ENCODE measurements around the gene AHI1. TPM values are rescaled to one million over a fixed set of nuclear protein-coding genes. Genes with fewer than 3 reads are reported as not detected.

AHI1 gene
- total RNA-seq, 4 donors from 2014 or later: 30.8 to 57.6 (median 38.0) TPM

GRCh38 chr6:135323979-135324378, 173.6 kb downstream of the AHI1 start:
- peaks cover 0 to 12% (median 0%) of the 10 kb centered on the region in 3 donors for H3K36me3 ChIP-seq
- H3K27me3 ChIP-seq: no peaks in the 10 kb centered on the region
- no peak for DNase-seq (ENCODE audit: low spot score in 2 of 2)
- no peak overlapping the region for H3K4me3 ChIP-seq
- no peaks in the 10 kb centered on the region for H3K4me1 ChIP-seq
- H3K9me3 ChIP-seq: peaks cover 0 to under 1% (median 0%) of the 10 kb centered on the region in 4 donors
- no peak for TF ChIP-seq CTCF (IDR thresholded peaks at IDR 0.05)
- H3K27ac ChIP-seq: no peak overlapping the region
- 64 to 69% methylated on average over 2 of the region's 2 CpGs for WGBS, 2 donors

- no peak for TF ChIP-seq CTCF (IDR thresholded peaks at IDR 0.05)
- TF ChIP-seq POLR2A (IDR thresholded peaks at IDR 0.05): no peak
- H3K4me3 ChIP-seq: no peak overlapping the region
- H3K36me3 ChIP-seq: peaks cover 0 to 15% (median 0%) of the 10 kb centered on the region in 3 donors
- no peaks in the 10 kb centered on the region for H3K4me1 ChIP-seq
- DNase-seq (ENCODE audit: low spot score in 2 of 2): no peak
- H3K27ac ChIP-seq: no peak overlapping the region
- H3K27me3 ChIP-seq: no peaks in the 10 kb centered on the region
- WGBS, 2 donors: 82 to 85% methylated on average over 6 of the region's 6 CpGs
- no peaks in the 10 kb centered on the region for H3K9me3 ChIP-seq
Measured at GRCh38 chr6:135323202-135323668, 174.3 kb downstream of the AHI1 start.

- DNase-seq (ENCODE audit: low spot score in 2 of 2): no peak
- Histone ChIP-seq H3K9me3 (no peaks in the 10 kb centered on the region), H3K4me3 (no peak overlapping the region), H3K4me1 (no peaks in the 10 kb centered on the region), H3K27ac (no peak overlapping the region), H3K27me3 (no peaks in the 10 kb centered on the region), H3K36me3 (peaks cover 0 to 14% (median 0%) of the 10 kb centered on the region in 3 donors)
- TF ChIP-seq POLR2A (IDR thresholded peaks at IDR 0.05): no peak
- no peak for TF ChIP-seq CTCF (IDR thresholded peaks at IDR 0.05)
- no peak for TF ChIP-seq EP300 (IDR thresholded peaks at IDR 0.05)
- WGBS, 2 donors: 69 to 72% methylated on average over 3 of the region's 3 CpGs
Measured at GRCh38 chr6:135322427-135323201, 174.9 kb downstream of the AHI1 start.

- no peak for TF ChIP-seq CTCF (IDR thresholded peaks at IDR 0.05)
- no peak for TF ChIP-seq EP300 (IDR thresholded peaks at IDR 0.05)
- TF ChIP-seq POLR2A (IDR thresholded peaks at IDR 0.05): no peak
- H3K27me3 ChIP-seq: no peaks in the 10 kb centered on the region
- H3K9me3 ChIP-seq: no peaks in the 10 kb centered on the region
- no peak overlapping the region for H3K4me3 ChIP-seq
- 82 to 84% methylated on average over 8 of the region's 8 CpGs for WGBS, 2 donors
- no peaks in the 10 kb centered on the region for H3K4me1 ChIP-seq
- DNase-seq (ENCODE audit: low spot score in 2 of 2): no peak
- H3K36me3 ChIP-seq: peaks cover 0 to 25% (median 0%) of the 10 kb centered on the region in 3 donors
- H3K27ac ChIP-seq: no peak overlapping the region
Measured at GRCh38 chr6:135320721-135321621, 176.6 kb downstream of the AHI1 start.

- no peak for DNase-seq (ENCODE audit: low spot score in 2 of 2)
- H3K4me1 ChIP-seq: no peaks in the 10 kb centered on the region
- TF ChIP-seq POLR2A (IDR thresholded peaks at IDR 0.05) (no peak), EP300 (IDR thresholded peaks at IDR 0.05) (no peak), CTCF (IDR thresholded peaks at IDR 0.05) (no peak)
- 70 to 85% methylated on average over 2 of the region's 2 CpGs for WGBS, 2 donors
- no peaks in the 10 kb centered on the region for H3K9me3 ChIP-seq
- H3K27me3 ChIP-seq: no peaks in the 10 kb centered on the region
- no peak overlapping the region for H3K4me3 ChIP-seq
- no peak overlapping the region for H3K27ac ChIP-seq
- H3K36me3 ChIP-seq: peaks cover 0 to 35% (median 0%) of the 10 kb centered on the region in 3 donors
Measured at GRCh38 chr6:135319819-135320218, 177.7 kb downstream of the AHI1 start.

Data from tibial nerve (tissue), 4 donors.